ENCODE data around the gene MT1A. TPM values are rescaled to one million over a fixed set of nuclear protein-coding genes. Genes with fewer than 3 reads are reported as not detected.

MT1A gene
- total and polyA plus RNA-seq, 2 donors (not counting 3 experiments of a cell fraction or from before 2014, with no cell fraction given): 6.5 to 8.4 TPM

- Histone ChIP-seq H3K9me3 (replicated peaks; ENCODE audit: control insufficient read depth, insufficient read depth, low read length) (no peaks in the 10 kb centered on the region), H3K9me1 (replicated peaks; ENCODE audit: control insufficient read depth, extremely low read depth, insufficient read depth, low read length) (no peaks in the 10 kb centered on the region), H3K4me1 (ENCODE audit: control insufficient read depth, extremely low read depth, insufficient read depth, low read length) (peaks cover 16% of the 10 kb centered on the region), H4K20me1 (replicated peaks; ENCODE audit: control insufficient read depth, extremely low read depth, insufficient read depth, low read length) (no peaks in the 10 kb centered on the region), H3K27me3 (ENCODE audit: control insufficient read depth in 2 of 2, insufficient read depth in 2 of 2, low read length in 2 of 2) (peaks cover 28 to 32% of the 10 kb centered on the region in 2 experiments), H3K4me3 (replicated peaks in 1 of 3; ENCODE audit: insufficient read depth in 1 of 3, low read depth in 1 of 3, low read length in 3 of 3) (peak within 1 kb of the TSS; percentile 25 to 42 (median 31)), H3K9ac (replicated peaks; ENCODE audit: extremely low read depth, insufficient read depth, low read length) (peak within 1 kb of the TSS; percentile 2), H2AFZ (ENCODE audit: low read depth, low read length) (peak within 1 kb of the TSS; percentile 61), H3K27ac (ENCODE audit: insufficient read depth, low read depth, low read length) (no peak within 1 kb of the TSS), H3K4me2 (ENCODE audit: insufficient read depth, low read length) (peak within 1 kb of the TSS; percentile 83), H3K36me3 (ENCODE audit: control insufficient read depth in 2 of 2, extremely low read depth in 1 of 2, insufficient read depth in 2 of 2, low read length in 2 of 2) (no peaks in the 10 kb centered on the region), H3K79me2 (ENCODE audit: control insufficient read depth, insufficient read depth, low read length) (no peaks in the 10 kb centered on the region)
- POLR2A ChIA-PET: no interaction called here
- no TSS peak for BruUV-seq (replicated peaks)
- peak; percentile 52 for FAIRE-seq
- no peak for TF ChIP-seq MAX (IDR thresholded peaks at IDR 0.05; ENCODE audit: insufficient read depth, insufficient read length)
- TF ChIP-seq EZH2 (IDR thresholded peaks at IDR 0.05; ENCODE audit: borderline replicate concordance, low read depth, low read length, severe bottlenecking): no peak
- no peak for TF ChIP-seq GATA2 (IDR thresholded peaks at IDR 0.05; ENCODE audit: insufficient read depth, insufficient read length, low read depth, low read length)
- TF ChIP-seq POLR2A (IDR thresholded peaks at IDR 0.05; ENCODE audit: low read depth, low read length): no peak
- no peak for TF ChIP-seq POLR2AphosphoS5 (IDR thresholded peaks at IDR 0.05; ENCODE audit: insufficient read depth, low read depth, low read length)
- TF ChIP-seq JUN (IDR thresholded peaks at IDR 0.05; ENCODE audit: borderline replicate concordance, insufficient read depth, insufficient read length, low read depth): no peak
- no peak for TF ChIP-seq MYC (IDR thresholded peaks at IDR 0.05; ENCODE audit: low read depth, low read length)
- TF ChIP-seq CTCF (IDR thresholded peaks at IDR 0.05; ENCODE audit: extremely low read depth in 1 of 2, insufficient read depth in 1 of 2, low read depth in 1 of 2, low read length in 2 of 2): no peak
- no peak for TF ChIP-seq FOS (IDR thresholded peaks at IDR 0.05; ENCODE audit: borderline replicate concordance, insufficient read depth, low read length)
- intact Hi-C loops (cut with micrococcal nuclease) (no loop called here), dilution Hi-C loops (cut with MboI; ENCODE audit: extremely low pct_ligation_motif_present, low sequenced_read_pairs) (no loop called here)
- DNase-seq (ENCODE audit: low read depth, low spot score): no peak
- CTCF ChIA-PET: interaction anchor here (1.0 to 2.5 kb wide), 3 partner anchors 29 to 40 kb away, joined by 3 to 14 read pairs (median 6); no protein-coding TSS in a partner anchor
These were observed 6.2 kb upstream of the MT1A start, which contains the start of gene MT1M for GRCh38 chr16:56632156-56632847. Gene MT1M (plus strand): TSS chr16:56632659. CDS start chr16:56632732, 73 bp downstream.
